OCI-M2 (cell line): Measurements from ENCODE around the gene LPP.

ENCODE experiments used
- DNase-seq: peaks from one replicate; lab custom pipeline; 2025; ENCODE audit not compliant: unreplicated experiment; lab: John Stamatoyannopoulos, UW

Gene LPP

DNA sequence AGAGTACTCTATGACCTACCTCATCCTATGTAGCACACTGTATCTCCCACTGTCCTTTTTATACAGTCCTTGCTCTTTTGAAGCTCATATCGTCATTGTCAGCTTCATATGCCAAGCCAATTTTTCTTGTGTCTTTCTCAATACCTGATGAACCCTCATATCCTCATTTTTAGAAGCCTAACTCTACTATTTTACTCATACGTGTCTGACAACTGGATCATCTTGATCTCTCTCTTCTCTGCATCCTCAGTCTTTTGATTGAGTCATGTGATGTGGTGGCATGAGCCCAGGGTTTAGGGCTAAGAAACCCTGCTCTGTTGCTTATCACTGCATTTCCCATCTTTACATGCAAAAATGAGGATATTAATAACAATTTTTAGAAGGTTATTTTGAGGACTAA is 352.0 kb downstream of the LPP start:
- DNase-seq, result no peak

DNA sequence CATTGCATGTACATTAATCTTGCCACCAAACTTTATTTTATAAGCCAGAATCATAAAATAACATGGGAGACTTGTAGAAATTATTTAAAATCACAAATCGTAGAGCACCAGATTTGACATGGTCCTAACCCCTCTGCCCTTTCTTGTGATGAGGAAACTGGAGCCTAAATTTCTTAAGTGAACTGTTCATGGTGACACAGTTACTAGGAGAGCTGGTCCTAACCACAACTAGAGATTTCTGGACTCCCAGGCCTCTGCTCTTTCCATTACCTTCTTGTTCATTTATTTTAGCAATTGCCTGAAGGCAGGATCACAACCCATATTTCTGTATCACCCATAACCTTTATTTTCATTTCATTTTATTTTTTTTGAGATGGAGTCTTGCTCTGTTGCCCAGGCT is 352.5 kb downstream of the LPP start:
- no peak for DNase-seq

DNA sequence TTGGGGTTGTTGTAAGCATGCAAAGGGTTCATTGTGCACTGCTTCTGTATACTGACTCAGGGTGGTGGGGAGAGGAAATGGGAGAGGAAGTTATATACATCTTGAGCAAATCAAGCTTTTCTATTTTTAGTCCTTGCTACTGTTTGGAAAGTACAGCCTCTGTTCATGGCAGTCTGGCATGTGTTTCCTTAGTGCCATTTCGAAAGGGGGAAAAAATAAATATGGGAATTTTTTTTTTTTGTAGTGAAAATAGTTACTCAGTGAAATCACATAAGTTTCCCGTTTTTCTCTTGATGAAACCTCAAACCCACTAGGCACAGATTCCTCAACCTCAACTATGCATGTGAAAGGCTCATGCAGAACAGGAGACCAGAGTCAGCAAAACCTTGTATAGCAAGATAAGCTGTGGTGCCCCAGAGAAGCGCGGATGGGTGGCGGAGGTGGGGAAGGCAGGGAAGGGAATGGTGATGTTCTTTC is 353.3 kb downstream of the LPP start:
- no peak for DNase-seq

DNA sequence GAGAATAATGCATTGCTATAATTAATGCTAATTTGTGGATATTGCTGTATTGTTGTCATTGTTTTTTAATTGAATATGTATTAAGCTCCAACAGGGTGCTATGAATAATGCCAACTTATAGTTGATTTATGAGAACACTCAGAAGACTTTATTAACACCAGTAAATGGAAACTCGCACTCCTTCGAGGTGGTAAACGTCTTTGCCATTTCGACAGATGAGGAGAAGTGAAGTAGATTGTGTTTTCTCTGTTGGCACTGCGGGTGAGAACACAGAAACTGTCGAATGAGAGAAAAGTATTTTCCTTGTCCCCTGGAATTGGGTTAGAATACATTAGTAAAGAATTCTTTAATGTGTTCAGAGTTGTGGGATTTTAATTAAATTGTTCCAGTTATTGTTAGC is 354.5 kb downstream of the LPP start:
- DNase-seq, result no peak

DNA sequence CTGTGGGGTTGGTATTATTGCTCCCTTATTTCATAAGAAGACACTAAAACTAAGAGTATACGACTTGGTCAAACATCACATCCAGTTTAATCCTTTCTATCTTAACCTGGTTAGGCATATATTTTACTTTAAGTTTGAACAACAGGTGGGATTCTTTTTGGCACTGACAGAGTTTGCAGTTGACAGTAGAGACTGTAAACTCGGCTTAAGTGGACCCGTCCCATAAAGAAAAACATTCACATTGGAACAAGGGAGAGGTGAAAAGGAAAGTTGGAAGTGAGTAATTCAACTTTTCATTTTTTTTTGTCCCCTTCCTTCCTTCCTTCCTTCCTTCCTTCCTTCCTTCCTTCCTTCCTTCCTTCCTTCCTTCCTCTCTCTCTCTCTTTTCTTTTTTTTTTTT is 355.4 kb downstream of the LPP start:
- DNase-seq, result no peak

DNA sequence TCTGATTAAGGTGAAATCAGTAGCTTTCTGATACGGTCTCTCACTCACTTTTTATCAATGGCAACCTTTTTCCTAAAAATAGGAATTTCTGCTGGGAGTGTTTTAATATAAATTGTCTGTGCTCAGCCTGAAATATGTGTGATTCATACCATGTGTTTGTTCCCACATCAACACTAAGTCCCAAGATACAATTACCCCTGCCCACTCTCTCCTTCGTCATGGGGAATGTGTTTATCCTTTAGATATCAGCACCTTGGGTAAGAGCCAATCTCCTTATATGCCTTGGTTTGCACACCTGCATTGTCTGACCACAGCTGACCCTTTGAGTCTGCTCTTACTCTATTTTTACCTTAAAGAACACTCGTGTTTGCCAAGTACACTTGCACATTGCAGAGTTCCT is 356.4 kb downstream of the LPP start:
- no peak for DNase-seq

DNA sequence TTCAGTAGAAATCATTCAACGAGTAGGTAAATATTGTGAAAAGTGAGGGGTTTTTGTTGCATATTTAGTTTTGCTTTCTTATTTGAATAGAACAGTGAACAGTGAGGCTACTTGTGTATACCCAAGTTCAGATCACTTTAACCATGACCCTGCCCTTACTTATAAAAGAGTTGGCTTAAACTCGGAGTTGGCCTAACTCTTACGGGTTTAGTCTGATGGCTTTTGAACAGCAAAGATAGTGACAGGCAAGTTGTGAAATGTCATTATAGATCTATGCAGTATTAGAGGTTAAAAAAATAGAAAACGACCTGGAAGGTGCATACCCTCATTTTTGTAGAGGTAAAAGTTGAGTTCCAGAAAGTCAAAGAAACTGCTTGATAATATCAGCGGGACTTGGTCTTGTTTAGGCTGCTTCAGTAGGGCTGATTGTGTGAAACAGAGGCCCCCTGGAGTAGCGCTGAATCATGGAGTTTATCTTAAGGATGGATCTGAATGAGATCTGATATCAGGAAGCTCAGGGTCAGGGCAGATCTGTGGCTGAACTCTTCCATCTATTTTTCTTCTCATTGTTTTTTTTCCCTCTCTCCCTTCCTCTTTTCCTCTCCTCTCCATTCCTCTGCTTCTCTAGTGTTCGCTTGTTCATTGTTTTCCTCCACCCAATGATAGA is 359.8 kb downstream of the LPP start:
- no peak for DNase-seq

DNA sequence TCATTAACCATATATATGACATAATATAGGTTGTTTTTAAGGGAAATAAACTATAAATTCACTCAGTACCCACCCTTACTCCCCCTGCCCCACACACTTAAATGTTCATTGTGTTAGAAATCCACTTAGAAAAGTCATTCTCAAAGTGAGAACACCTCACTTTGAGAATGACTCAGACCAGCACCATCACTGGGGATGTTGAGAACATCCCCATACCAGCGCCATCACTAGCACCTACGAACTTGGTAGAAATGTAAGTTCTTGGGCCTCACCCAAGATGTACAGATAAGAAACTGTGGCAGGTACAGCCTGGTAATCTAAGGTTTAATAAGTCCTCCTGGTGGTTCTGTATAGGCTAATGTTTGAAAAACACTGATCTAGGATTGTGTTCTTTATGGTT is 362.6 kb downstream of the LPP start:
- DNase-seq, result no peak

DNA sequence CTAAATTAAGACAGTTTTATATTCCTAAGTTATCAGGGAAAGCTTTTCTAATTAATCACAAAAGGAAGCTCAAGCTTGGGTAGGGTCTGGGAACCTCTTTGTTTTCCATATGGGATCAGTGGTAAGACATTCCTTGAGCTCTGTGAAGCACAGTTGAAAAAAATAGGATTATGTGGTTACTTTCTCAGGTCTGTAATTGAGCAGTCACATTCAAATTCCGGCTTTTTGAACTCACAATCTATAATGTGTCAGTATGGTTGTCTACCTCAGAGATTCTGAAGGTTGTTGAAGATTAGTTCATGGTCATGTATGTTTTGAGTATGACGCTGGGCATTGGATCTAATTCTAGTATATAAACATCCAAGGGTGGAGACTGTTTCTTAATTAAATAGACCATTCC is 364.5 kb downstream of the LPP start:
- DNase-seq, result no peak

DNA sequence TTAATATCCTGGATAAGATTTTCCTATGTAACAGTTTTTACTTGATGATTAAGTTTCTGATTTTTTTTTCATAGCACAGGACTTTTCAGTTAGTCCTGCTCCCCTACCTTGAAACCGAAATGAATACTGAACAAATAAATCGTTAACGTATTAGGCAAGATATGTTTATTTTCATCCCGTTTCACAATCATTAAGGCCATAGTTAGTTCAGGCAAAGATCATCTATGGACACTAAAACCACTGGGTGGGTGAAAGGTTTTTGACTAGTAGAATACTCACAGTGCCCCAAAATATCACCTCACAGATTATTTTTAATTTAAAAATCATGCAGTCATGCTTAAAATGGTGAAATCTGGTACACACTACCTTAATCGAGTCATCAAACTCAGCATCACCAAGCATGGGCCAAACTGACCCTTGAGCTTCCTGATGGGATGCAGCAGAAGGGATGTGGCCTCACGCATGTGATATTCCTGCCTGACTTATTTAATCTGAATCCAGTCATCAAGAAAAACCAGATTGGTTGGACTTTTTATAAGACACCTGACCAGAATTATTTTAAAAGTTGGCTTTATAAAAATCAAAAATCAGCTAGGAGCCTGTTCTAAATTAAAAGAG is 365.0 kb downstream of the LPP start:
- DNase-seq, result no peak

DNA sequence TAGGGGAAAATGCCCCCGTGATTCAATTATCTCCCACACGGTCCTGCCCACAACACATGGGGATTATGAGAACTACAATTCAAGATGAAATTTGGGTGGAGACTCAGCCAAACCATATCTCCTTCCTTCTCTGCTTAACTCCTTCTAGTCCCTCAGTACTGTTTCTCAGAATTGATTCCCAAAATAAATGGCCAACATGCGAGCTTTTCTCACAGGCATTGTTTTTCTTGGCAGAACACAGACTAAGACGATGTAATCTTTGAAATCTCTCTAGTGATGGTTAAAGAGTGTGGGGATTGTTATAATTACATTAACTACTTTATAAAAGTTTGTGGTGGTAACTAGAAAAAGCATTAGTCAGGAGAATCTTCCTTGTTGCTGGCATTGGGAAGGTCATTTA is 366.5 kb downstream of the LPP start:
- no peak for DNase-seq

DNA sequence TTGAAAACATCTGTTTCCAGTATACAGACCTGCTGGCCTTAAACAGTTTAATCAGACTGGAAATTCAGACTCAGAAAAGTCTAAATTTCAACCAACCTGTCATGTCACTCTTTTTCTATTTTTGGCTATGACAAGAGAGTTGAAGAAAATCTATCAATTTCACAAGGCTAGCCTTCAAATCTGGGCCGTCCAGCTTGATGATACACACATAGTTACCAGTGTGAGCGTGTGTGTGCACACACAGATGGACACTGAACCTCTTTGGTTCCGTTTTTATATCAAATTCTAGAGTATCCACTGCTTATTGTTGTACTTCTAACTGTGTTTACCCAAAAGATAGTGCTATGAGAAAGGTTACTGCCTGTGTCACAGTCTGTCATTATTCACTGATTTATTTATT is 368.2 kb downstream of the LPP start:
- no peak for DNase-seq

DNA sequence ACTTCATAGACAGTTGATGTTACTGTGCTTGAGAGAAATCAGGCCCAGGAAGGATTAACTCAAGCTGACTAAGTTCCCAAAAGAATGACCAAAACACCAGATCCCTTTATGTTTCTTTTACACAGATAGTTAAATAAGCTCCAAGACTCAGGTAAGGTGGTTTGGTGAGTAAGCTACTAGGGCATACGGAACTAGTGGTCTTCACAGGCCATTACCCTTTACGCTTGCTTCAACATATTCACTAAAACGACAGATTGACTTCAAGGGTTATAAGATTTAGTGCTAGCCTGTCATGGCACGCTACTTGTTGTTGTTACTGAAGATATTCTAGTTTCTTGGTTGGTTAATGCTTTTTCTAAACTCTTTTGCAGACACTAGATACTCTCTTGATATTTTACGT is 369.3 kb downstream of the LPP start:
- DNase-seq, result no peak

DNA sequence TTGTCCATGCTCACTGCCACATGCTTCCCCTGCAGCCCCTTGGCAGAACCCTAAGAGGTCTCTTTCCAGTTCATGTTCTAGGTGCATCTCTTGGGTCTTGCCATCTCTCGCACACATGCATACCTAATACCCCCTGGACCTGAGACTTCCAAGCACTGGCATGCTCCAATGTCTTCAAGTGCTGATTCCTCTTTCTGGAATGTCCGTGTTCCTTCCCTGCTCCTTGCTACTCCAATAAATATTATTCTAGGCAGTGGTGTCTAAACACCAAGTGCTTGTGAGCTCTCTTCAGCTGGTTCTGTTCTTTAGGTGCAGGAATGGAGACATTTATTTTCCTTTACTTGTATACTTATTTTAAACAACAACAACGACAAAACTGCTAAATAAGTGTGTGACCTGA is 370.1 kb downstream of the LPP start:
- DNase-seq, result no peak

DNA sequence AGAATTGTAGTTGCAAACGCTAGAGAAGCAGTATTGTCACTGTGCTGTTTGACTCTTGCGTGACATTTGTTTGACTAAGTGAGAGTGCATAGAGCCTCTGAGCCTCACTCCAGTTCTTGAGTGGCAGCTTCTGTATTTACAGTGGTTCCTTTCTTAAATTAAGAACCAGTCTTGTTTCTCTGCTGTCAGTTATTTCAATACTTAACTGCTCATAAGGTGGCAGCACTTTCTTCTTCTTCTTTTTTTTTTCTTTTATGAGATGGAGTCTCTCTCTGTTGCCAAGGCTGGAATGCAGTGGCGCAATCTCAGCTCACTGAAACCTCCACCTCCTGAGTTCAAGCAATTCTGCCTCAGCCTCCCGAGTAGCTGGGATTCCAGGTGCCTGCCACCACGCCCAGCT is 372.1 kb downstream of the LPP start:
- DNase-seq, result no peak

DNA sequence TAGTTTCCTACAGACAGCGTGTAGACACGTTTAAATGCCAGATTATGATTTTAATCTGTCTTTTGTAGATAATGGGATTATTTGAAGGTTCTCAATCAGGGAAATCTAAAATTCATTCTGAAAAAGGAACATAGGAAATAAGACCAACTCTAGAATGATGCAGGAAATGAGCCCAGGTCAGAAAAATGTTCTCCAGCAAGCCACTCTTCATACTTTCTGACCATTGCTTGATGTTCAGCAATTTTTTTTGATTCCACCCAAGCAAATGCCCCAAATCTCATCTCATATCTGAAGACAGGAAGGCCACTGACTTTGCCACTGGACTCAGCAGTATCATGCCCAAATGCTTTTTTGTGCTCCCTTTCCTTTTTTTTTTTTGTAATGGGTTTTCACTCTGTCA is 373.4 kb downstream of the LPP start:
- no peak for DNase-seq

DNA sequence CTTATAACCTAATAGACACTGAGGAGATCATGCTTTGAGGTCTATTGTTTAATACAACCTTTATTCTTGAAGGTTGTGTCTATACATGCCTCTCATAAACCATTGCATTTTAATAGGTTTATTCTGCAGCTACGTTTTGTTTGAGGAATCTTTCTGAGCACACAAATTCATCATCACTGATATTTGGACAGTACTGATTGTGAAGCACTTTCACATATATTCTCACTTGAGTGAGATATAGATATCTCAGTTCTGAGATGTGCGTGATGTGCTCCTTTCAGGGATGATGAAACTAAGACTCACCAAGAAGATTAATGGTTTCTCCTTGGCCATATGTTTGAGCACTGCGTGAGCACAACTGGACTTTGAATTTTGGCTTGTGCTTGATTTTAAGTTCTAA is 374.4 kb downstream of the LPP start:
- no peak for DNase-seq

DNA sequence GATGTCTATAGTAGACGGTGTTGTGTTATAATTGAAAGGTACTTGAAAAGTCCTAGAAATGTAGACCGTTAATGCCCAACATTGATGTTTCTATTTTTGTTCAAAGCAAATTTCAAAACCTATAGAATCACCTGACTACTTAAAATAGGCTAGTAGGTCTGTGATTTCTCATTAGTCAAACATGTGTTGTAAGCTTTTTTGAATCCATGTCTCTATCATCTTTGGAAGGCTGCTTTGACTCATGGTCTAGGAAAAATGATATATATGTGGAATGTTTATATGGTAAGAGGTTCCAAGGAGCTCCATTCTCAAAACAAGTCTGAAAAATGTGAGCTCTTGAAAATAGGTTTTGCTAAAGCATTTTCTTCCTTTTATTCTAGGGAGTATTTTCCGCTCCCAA is 375.3 kb downstream of the LPP start:
- DNase-seq, result no peak

DNA sequence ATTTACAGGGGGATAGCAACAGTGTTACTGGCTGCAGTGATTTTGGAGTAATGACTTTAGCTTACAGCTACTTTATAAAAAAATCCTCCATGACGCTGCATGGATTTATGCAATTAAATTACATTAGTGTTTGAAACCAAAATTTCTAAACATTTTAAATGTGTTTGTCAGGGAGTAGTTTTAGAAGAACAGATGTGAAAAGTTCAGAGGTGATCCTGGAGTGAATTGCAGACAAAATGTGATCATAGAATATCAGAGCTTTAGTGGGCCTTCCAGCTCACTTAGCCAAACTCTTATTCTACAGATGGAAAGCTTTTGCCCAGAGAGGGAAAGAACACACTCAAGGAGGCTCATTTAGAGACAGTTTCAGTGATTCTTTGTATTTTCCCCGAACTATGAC is 376.3 kb downstream of the LPP start:
- no peak for DNase-seq

DNA sequence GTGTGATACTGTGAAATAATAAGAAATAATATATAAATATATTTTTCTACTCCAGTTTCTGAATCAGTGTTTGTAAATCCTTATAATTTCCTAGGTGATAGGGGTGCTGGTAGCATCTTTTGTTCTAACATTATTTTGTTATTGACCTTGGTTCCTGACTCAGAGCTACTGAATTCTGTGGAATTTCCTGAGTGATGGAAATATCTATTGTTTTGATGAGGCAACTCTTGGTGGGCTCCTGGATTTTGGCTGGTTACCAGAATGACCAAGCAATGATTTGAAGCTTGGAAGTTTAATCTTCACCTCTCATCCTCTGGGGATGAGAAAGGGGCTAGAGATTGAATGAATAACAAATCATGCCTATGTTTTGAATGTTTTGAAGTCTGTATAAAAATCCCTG is 377.3 kb downstream of the LPP start:
- no peak for DNase-seq

DNA sequence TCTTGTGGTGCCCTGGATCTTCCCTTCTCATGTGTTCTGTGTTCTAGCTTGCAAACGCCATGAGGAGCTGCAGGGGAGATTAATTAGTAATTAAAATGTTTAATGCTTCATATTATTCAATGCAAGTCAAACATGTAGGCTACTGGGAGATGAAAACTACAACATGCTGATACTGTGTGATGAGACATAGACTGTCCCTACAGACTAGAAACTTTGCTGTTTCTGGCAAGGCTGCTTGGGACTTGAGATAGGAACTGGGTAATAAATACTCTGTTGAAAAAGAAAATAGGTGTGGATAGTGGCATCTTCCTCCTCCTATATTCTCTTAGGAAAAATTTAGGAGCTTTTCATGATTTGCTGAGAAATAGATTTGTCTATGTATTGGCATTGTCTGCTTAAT is 379.2 kb downstream of the LPP start:
- no peak for DNase-seq

DNA sequence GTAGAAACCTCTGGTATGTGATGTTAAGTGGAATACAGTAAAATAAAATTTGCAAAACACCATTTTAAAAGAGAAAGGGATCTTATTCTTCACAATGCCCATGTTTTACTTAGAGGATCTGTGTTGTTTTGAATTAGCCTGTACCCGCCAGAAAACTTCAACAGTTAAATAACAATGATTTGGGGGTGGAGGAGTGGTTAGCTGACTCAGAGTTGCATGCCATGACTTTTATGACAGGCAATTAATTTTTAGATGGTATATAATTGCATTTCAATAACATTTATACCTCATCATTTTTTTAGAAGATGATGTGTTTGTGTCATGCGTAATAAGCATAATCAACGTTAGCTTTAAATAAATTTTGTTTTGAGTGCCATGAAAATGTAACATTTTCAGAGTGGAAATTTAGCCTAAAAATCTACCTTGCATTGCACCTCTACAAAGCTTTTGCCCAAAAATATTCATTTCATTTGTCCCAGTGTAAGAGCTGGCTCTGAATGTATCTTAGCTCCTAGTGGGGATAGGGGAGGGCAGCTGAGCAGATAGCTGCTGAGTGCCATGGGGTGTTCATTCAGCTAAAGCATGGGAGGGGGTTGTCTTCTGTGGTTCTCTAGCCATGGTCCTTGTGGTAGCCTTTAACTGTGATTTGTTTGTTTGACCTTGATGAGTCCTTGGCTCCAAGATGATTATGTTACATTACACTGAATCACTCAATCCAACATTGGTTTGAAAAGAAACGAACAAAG is 379.8 kb downstream of the LPP start:
- DNase-seq, result no peak

DNA sequence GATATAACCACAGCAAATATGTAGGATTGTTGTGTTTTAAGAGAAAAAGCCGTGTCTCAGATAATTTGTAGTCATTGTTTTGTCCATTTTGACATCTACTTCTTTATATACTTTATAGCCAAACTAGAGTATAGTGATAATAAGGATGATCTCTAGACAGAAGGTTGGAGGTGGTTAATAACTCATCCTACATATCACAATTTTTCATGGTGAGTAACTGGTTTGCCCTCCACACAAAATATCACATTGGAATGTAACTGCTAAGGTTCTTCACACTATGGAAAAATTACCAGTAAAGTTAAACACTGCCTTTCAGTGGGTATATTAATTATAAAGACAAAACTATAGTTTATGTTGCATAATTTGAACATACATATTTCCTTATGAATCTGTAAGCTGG is 380.7 kb downstream of the LPP start:
- no peak for DNase-seq
